A673 (cell line): Measurements from ENCODE around the gene YBX2. TPM values are rescaled to one million over a fixed set of nuclear protein-coding genes. Genes with fewer than 3 reads are reported as not detected.
A peak's percentile ranks its signal among the peaks of the same experiment; 100 is the strongest.

Experiments used
- BruUV-seq: library from RNA; stranded (reverse); fragments of 400-500 nt; replicated peaks from 2 replicates; lab custom pipeline; 2021; lab: Mats Ljungman, UMichigan
- CTCF ChIA-PET: fragments of 300-600 bp; sonication (Branson Sonifier 250); formaldehyde crosslinking; loops from one replicate; lab custom pipeline; 2022; ENCODE audit warnings: antibody characterized with exemption; lab: Charles Lee
- POLR2A ChIA-PET: fragments of 300-600 bp; sonication (Branson Sonifier 250); formaldehyde crosslinking; loops from one replicate; lab custom pipeline; 2022; ENCODE audit warnings: antibody characterized with exemption; ENCODE audit not compliant: low non-redundant PET; lab: Charles Lee
- DNase-seq: peaks from one replicate; pipeline ENCODE4 v3.0.0-alpha.2; 2015; ENCODE audit warnings: low spot score
- H3K27ac ChIP-seq: fragments of 200-600 bp; sonication (generic); 2 replicates; pipeline ENCODE4 v1.5.1; 2016; ENCODE audit warnings: mixed run types, low read depth, mild to moderate bottlenecking, mixed read lengths, antibody characterized with exemption, low read length; ENCODE audit not compliant: poor library complexity, severe bottlenecking
- H3K27me3 ChIP-seq: fragments of 200-600 bp; sonication (generic); replicated peaks from 2 replicates; pipeline ENCODE4 v1.6.1; 2017; ENCODE audit warnings: mixed run types, low read depth, mild to moderate bottlenecking, mixed read lengths, antibody characterized with exemption, low read length; ENCODE audit not compliant: insufficient read depth, poor library complexity
- H3K36me3 ChIP-seq: fragments of 200-600 bp; sonication (generic); 2 replicates; pipeline ENCODE4 v1.6.1; 2016; ENCODE audit warnings: mixed run types, mild to moderate bottlenecking, mixed read lengths, antibody characterized with exemption, low read length; ENCODE audit not compliant: insufficient read depth, poor library complexity, severe bottlenecking
- H3K4me1 ChIP-seq: fragments of 200-600 bp; sonication (generic); 2 replicates; pipeline ENCODE4 v1.6.1; 2017; ENCODE audit warnings: mixed run types, mild to moderate bottlenecking, mixed read lengths, antibody characterized with exemption, low read length; ENCODE audit not compliant: insufficient read depth, poor library complexity, severe bottlenecking
- H3K4me3 ChIP-seq: fragments of 200-600 bp; sonication (generic); 2 replicates; pipeline ENCODE4 v1.5.1; 2016; ENCODE audit warnings: low read depth, mixed run types, mild to moderate bottlenecking, mixed read lengths, low read length; ENCODE audit not compliant: poor library complexity, severe bottlenecking
- H3K9me3 ChIP-seq: fragments of 200-600 bp; sonication (generic); 2 replicates; pipeline ENCODE4 v1.6.1; 2016; ENCODE audit warnings: mixed run types, low read depth, mild to moderate bottlenecking, mixed read lengths, antibody characterized with exemption, low read length; ENCODE audit not compliant: poor library complexity, severe bottlenecking
- CTCF ChIP-seq: fragments of 300-800, 200-600 bp; sonication (generic); conservative IDR thresholded peaks from 2 replicates; pipeline ENCODE4 v1.5.1; 2017; ENCODE audit warnings: low read depth, mild to moderate bottlenecking, antibody characterized with exemption, low read length, moderate library complexity, mixed read lengths
- EZH2 ChIP-seq: fragments of 200-600 bp; sonication (generic); IDR thresholded peaks from 2 replicates; pipeline ENCODE4 v1.6.1; 2017; ENCODE audit warnings: borderline replicate concordance, low read depth, mild to moderate bottlenecking, mixed read lengths, antibody characterized with exemption, low read length; ENCODE audit not compliant: poor library complexity, severe bottlenecking
- intact Hi-C: fragments of 100-400 bp; cut with micrococcal nuclease; formaldehyde crosslinking; loops from one replicate; pipeline ENCODE4 v1.10.0; 2022; ENCODE audit not compliant: unreplicated experiment
- total RNA-seq: library from RNA; stranded (reverse); gene quantifications from 2 replicates; pipeline ENCODE4 v1.2.3, GENCODE V29; 2021

Gene YBX2
- total RNA-seq, 1 experiment from 2014 or later = 0.77 TPM

- CTCF ChIA-PET = no interaction called here
- intact Hi-C loops = no loop called here
- TF ChIP-seq EZH2 (no peak), CTCF (no peak)
These were observed 34.3 kb downstream of the YBX2 start for GRCh38 chr17:7260151-7260550.

GRCh38 chr17:7259555-7259889 lies 34.9 kb downstream of the YBX2 start:
- Histone ChIP-seq H3K4me1 (peaks cover 16% of the 10 kb centered on the region), H3K36me3 (peaks cover 20% of the 10 kb centered on the region), H3K27me3 (no peaks in the 10 kb centered on the region), H3K27ac (peak overlapping the region; percentile 65), H3K4me3 (no peak overlapping the region), H3K9me3 (no peaks in the 10 kb centered on the region)
- POLR2A ChIA-PET = interaction anchor here (0.5 kb wide), 1 partner anchor 1669 kb away, joined by 9 read pairs; no protein-coding TSS in a partner anchor
- intact Hi-C loops = no loop called here
- BruUV-seq = no TSS peak
- TF ChIP-seq CTCF (no peak), EZH2 (no peak)
- no peak for DNase-seq
- CTCF ChIA-PET = interaction anchor here (0.6 kb wide), 1 partner anchor 102 kb away, joined by 8 read pairs; no protein-coding TSS in a partner anchor

More at GRCh38 chr17:7260151-7260550, 34.3 kb downstream of the YBX2 start:
- POLR2A ChIA-PET = no interaction called here
- Histone ChIP-seq H3K9me3 (no peaks in the 10 kb centered on the region), H3K4me1 (peaks cover 16% of the 10 kb centered on the region), H3K36me3 (peaks cover 14% of the 10 kb centered on the region), H3K27me3 (no peaks in the 10 kb centered on the region), H3K27ac (no peak overlapping the region), H3K4me3 (no peak overlapping the region)
- BruUV-seq = no TSS peak
- no peak for DNase-seq

- ChIA-PET CTCF (interaction anchor here (0.6 kb wide), 1 partner anchor 101 kb away, joined by 8 read pairs; no protein-coding TSS in a partner anchor), POLR2A (interaction anchor here (0.6 kb wide), 2 partner anchors 229 to 442 kb away, joined by 4 to 8 read pairs; no protein-coding TSS in a partner anchor)
- H3K4me3 ChIP-seq = no peak overlapping the region
- H3K27me3 ChIP-seq = no peaks in the 10 kb centered on the region
- DNase-seq = peak; percentile 73
- peak overlapping the region; percentile 65 for H3K27ac ChIP-seq
- peaks cover 26% of the 10 kb centered on the region for H3K36me3 ChIP-seq
- intact Hi-C loops = no loop called here
- no TSS peak for BruUV-seq
- H3K9me3 ChIP-seq = no peaks in the 10 kb centered on the region
- H3K4me1 ChIP-seq = peaks cover 16% of the 10 kb centered on the region
- no peak for TF ChIP-seq CTCF
- no peak for TF ChIP-seq EZH2
These were observed 35.5 kb downstream of the YBX2 start for GRCh38 chr17:7258731-7259554.
